Thyroid gland (tissue), 4 donors: Measurements from ENCODE around the gene RPS6KA5. TPM values are rescaled to one million over a fixed set of nuclear protein-coding genes. Genes with fewer than 3 reads are reported as not detected.
"Not testable (repeated sequence)": the region's sequence is repeated elsewhere in the genome, so short reads cannot be mapped to it uniquely, and the experiment has no call there.

Experiments
- DNase-seq, 2 donors: peaks; one replicate each; pipeline ENCODE4 v3.0.0-alpha.2; 2019
- H3K27ac ChIP-seq, 3 donors: fragments of 200-600 bp; sonication (generic); 1 replicate in 2 of 3; 2 replicates in 1 of 3; pipeline ENCODE4 v1.5.1; 2016 to 2019; ENCODE audit warnings: mild to moderate bottlenecking in 1 of 3, moderate library complexity in 1 of 3
- H3K27me3 ChIP-seq: fragments of 200-600 bp; sonication (generic); one replicate; pipeline ENCODE4 v1.5.1; 2019
- H3K36me3 ChIP-seq, 2 donors: fragments of 200-600 bp; sonication (generic); one replicate each; pipeline ENCODE4 v1.5.1; 2016 to 2019
- H3K4me1 ChIP-seq, 2 donors: fragments of 200-600 bp; sonication (generic); one replicate each; pipeline ENCODE4 v1.5.1; 2017 to 2019
- H3K4me3 ChIP-seq, 3 donors: fragments of 200-600 bp; sonication (generic); replicated peaks in 1 of 3; 1 replicate in 2 of 3; 2 replicates in 1 of 3; pipeline ENCODE4 v1.5.1; 2016; ENCODE audit warnings: mild to moderate bottlenecking in 1 of 3
- H3K9me3 ChIP-seq: fragments of 200-600 bp; sonication (generic); one replicate; pipeline ENCODE4 v1.5.1; 2017
- CTCF ChIP-seq, 6 experiments: fragments of 200-600 bp in 3 of 6; fragments of 450-650 bp in 3 of 6; sonication (generic) in 3 of 6; IDR thresholded peaks; one replicate each; pipeline ENCODE4 v1.5.1; 2016 to 2019; ENCODE audit warnings: antibody characterized with exemption in 6 of 6, mild to moderate bottlenecking in 2 of 6, inconsistent platforms in 1 of 6, moderate library complexity in 1 of 6
- POLR2A ChIP-seq, 2 donors: fragments of 450-650 bp; IDR thresholded peaks; one replicate each; pipeline ENCODE4 v1.6.1; 2017; ENCODE audit warnings: antibody characterized with exemption in 2 of 2, mild to moderate bottlenecking in 2 of 2, moderate library complexity in 1 of 2
- WGBS, 2 donors: methylation state at CpG; one replicate each; pipeline ENCODE4 v1.1.5; 2017; 5-methylcytosine and 5-hydroxymethylcytosine counted together
- intact Hi-C: fragments of 100-400 bp; cut with DNase I; formaldehyde crosslinking; loops from one replicate; pipeline ENCODE4 v1.15.1; 2023
- total RNA-seq, 4 donors: library from RNA; depleted of rRNA; stranded (reverse); fragments of >200 nt; gene quantifications; one replicate each; pipeline ENCODE4 v1.2.3, GENCODE V29; 2016

The RPS6KA5 gene
- total RNA-seq, result 10 to 100 TPM in 1 of 4 donors, 1 to 10 TPM in 3; 6.4 to 17.4 (median 8.9) TPM

- peak within 1 kb of the TSS; percentile 72 to 87 (median 73) for H3K4me3 ChIP-seq
- no peaks in the 10 kb centered on the region for H3K36me3 ChIP-seq
- H3K27ac ChIP-seq, result peak within 1 kb of the TSS; percentile 90 to 97 (median 95)
- intact Hi-C loops, result no loop called here
- WGBS, 2 donors, result 1 to 3% methylated on average over 23 to 32 of the region's 71 CpGs
- no peaks in the 10 kb centered on the region for H3K9me3 ChIP-seq
- peak; percentile 45 to 90 for TF ChIP-seq POLR2A (IDR thresholded peaks at IDR 0.05)
- TF ChIP-seq CTCF (IDR thresholded peaks at IDR 0.05), result peak in 3 of 6 experiments; percentile 15 to 39 (median 30)
- DNase-seq, result peak; percentile 100
- H3K4me1 ChIP-seq, result peaks cover 6 to 19% of the 10 kb centered on the region in 2 donors
- no peaks in the 10 kb centered on the region for H3K27me3 ChIP-seq
Measured at GRCh38 chr14:91060351-91061055, at the start of gene RPS6KA5. TSS of gene RPS6KA5 (minus strand) at chr14:91060641. CDS start at chr14:91060434, 207 bp downstream.

GRCh38 chr14:91108941-91109611, 48.6 kb upstream of the RPS6KA5 start:
- TF ChIP-seq CTCF (IDR thresholded peaks at IDR 0.05) (no peak), POLR2A (IDR thresholded peaks at IDR 0.05) (no peak)
- intact Hi-C loops, result no loop called here
- Histone ChIP-seq H3K4me1 (peaks cover 23 to 27% of the 10 kb centered on the region in 2 donors), H3K9me3 (no peaks in the 10 kb centered on the region), H3K4me3 (no peak overlapping the region), H3K36me3 (no peaks in the 10 kb centered on the region), H3K27ac (peak overlapping the region in 2 of 3 donors; percentile 32 to 68), H3K27me3 (no peaks in the 10 kb centered on the region)
- peak; percentile 58 to 61 for DNase-seq
- 58 to 63% methylated on average over 7 of the region's 7 CpGs for WGBS, 2 donors

- intact Hi-C loops, result no loop called here
- Histone ChIP-seq H3K27ac (no peak overlapping the region), H3K27me3 (no peaks in the 10 kb centered on the region), H3K4me1 (no peaks in the 10 kb centered on the region), H3K9me3 (no peaks in the 10 kb centered on the region), H3K36me3 (no peaks in the 10 kb centered on the region), H3K4me3 (no peak overlapping the region)
- WGBS, 2 donors, result 77 to 80% methylated on average over 8 of the region's 8 CpGs
- DNase-seq, result no peak
- TF ChIP-seq CTCF (IDR thresholded peaks at IDR 0.05), result no peak
- TF ChIP-seq POLR2A (IDR thresholded peaks at IDR 0.05), result no peak
Measured at GRCh38 chr14:91103116-91103515, 42.7 kb upstream of the RPS6KA5 start.

GRCh38 chr14:91100102-91100501, 39.7 kb upstream of the RPS6KA5 start:
- H3K9me3 ChIP-seq, result no peaks in the 10 kb centered on the region
- H3K4me3 ChIP-seq, result no peak overlapping the region
- no peak overlapping the region for H3K27ac ChIP-seq
- no peaks in the 10 kb centered on the region for H3K27me3 ChIP-seq
- 82 to 84% methylated on average over 5 of the region's 5 CpGs for WGBS, 2 donors
- no peak for DNase-seq
- TF ChIP-seq CTCF (IDR thresholded peaks at IDR 0.05) (no peak), POLR2A (IDR thresholded peaks at IDR 0.05) (no peak)
- intact Hi-C loops, result no loop called here
- H3K36me3 ChIP-seq, result no peaks in the 10 kb centered on the region
- no peaks in the 10 kb centered on the region for H3K4me1 ChIP-seq

- no peaks in the 10 kb centered on the region for H3K9me3 ChIP-seq
- H3K36me3 ChIP-seq, result no peaks in the 10 kb centered on the region
- DNase-seq, result no peak
- no peaks in the 10 kb centered on the region for H3K27me3 ChIP-seq
- intact Hi-C loops, result no loop called here
- H3K27ac ChIP-seq, result no peak overlapping the region
- H3K4me1 ChIP-seq, result no peaks in the 10 kb centered on the region
- no peak for TF ChIP-seq CTCF (IDR thresholded peaks at IDR 0.05)
- no peak overlapping the region for H3K4me3 ChIP-seq
- WGBS, 2 donors, result 86 to 87% methylated on average over 3 of the region's 3 CpGs
Measured at GRCh38 chr14:91098591-91098990, 38.1 kb upstream of the RPS6KA5 start.

- H3K27ac ChIP-seq, DNase-seq, intact Hi-C loops, H3K4me3 ChIP-seq, H3K9me3 ChIP-seq, H3K27me3 ChIP-seq, H3K4me1 ChIP-seq, H3K36me3 ChIP-seq: not testable (repeated sequence)
- 94 to 95% methylated on average over 5 of the region's 5 CpGs for WGBS, 2 donors
Measured at GRCh38 chr14:91097657-91098056, 37.2 kb upstream of the RPS6KA5 start.
